ENCODE data around the gene FBXW10.
"Not testable (repeated sequence)": the region's sequence is repeated elsewhere in the genome, so short reads cannot be mapped to it uniquely, and the experiment has no call there.

- TF ChIP-seq POLR2A, EP300 (IDR thresholded peaks at IDR 0.05): not testable (repeated sequence)
- TF ChIP-seq, protein P1, sequence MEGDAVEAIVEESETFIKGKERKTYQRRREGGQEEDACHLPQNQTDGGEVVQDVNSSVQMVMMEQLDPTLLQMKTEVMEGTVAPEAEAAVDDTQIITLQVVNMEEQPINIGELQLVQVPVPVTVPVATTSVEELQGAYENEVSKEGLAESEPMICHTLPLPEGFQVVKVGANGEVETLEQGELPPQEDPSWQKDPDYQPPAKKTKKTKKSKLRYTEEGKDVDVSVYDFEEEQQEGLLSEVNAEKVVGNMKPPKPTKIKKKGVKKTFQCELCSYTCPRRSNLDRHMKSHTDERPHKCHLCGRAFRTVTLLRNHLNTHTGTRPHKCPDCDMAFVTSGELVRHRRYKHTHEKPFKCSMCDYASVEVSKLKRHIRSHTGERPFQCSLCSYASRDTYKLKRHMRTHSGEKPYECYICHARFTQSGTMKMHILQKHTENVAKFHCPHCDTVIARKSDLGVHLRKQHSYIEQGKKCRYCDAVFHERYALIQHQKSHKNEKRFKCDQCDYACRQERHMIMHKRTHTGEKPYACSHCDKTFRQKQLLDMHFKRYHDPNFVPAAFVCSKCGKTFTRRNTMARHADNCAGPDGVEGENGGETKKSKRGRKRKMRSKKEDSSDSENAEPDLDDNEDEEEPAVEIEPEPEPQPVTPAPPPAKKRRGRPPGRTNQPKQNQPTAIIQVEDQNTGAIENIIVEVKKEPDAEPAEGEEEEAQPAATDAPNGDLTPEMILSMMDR (IDR thresholded peaks at IDR 0.05): not testable (repeated sequence)
These were observed 53.0 kb downstream of the FBXW10 start for GRCh38 chr17:18796887-18797286.

Measured in tibial nerve (tissue), 4 donors.